OCI-LY1 (cell line): Measurements from ENCODE around the gene PXT1.

Experiments used
- CTCF ChIP-seq: fragments of 200-600 bp; sonication (generic), shearing (Covaris generic); IDR thresholded peaks from 2 replicates; pipeline ENCODE4 v1.5.1; 2017; ENCODE audit warnings: mild to moderate bottlenecking, antibody characterized with exemption, low read length, moderate library complexity, mixed read lengths
- EZH2 ChIP-seq: fragments of 200-600 bp; sonication (generic), shearing (Covaris generic); IDR thresholded peaks from 2 replicates; pipeline ENCODE4 v1.8.0; 2017; ENCODE audit warnings: borderline replicate concordance, mixed run types, mild to moderate bottlenecking, antibody characterized with exemption, low read length, moderate library complexity, mixed read lengths

- TF ChIP-seq CTCF (no peak), EZH2 (no peak)
These were observed 45.0 kb upstream of the PXT1 start for GRCh38 chr6:36487698-36488097.
